Measurements from ENCODE around the gene ZNF326.

The ZNF326 gene

GRCh38 chr1:90074566-90074965, 79.7 kb downstream of the ZNF326 start:
- no peaks in the 10 kb centered on the region for H4K20me1 ChIP-seq (ENCODE audit: insufficient read depth, low read length)
- no peak overlapping the region for H3K9ac ChIP-seq (ENCODE audit: low read length)
- no peak for TF ChIP-seq EZH2 (IDR thresholded peaks at IDR 0.05; ENCODE audit: borderline replicate concordance, low read length)
- no peak for TF ChIP-seq CTCF (IDR thresholded peaks at IDR 0.05; ENCODE audit: low read length)
- H2AFZ ChIP-seq (ENCODE audit: low read length), result no peak overlapping the region
- H3F3A ChIP-seq (ENCODE audit: insufficient read depth, low read length), result no peaks in the 10 kb centered on the region
- H3K4me2 ChIP-seq (ENCODE audit: low read length), result no peak overlapping the region
- H3K4me1 ChIP-seq (ENCODE audit: insufficient read depth, low read length, severe bottlenecking), result no peaks in the 10 kb centered on the region
- no peaks in the 10 kb centered on the region for H3K9me3 ChIP-seq (ENCODE audit: low read length)
- H3K4me3 ChIP-seq (ENCODE audit: low read depth, low read length, poor library complexity, severe bottlenecking), result no peak overlapping the region
- no peaks in the 10 kb centered on the region for H3K36me3 ChIP-seq (ENCODE audit: insufficient read depth, low read length)
- H3K27me3 ChIP-seq (ENCODE audit: insufficient read depth, low read length), result no peaks in the 10 kb centered on the region
- H3K79me2 ChIP-seq (ENCODE audit: insufficient read depth, low read length), result no peaks in the 10 kb centered on the region
- H3K27ac ChIP-seq (ENCODE audit: low read depth, low read length, poor library complexity, severe bottlenecking), result no peak overlapping the region
- no peaks in the 10 kb centered on the region for H3K9me2 ChIP-seq (ENCODE audit: low read depth, low read length)

DNA sequence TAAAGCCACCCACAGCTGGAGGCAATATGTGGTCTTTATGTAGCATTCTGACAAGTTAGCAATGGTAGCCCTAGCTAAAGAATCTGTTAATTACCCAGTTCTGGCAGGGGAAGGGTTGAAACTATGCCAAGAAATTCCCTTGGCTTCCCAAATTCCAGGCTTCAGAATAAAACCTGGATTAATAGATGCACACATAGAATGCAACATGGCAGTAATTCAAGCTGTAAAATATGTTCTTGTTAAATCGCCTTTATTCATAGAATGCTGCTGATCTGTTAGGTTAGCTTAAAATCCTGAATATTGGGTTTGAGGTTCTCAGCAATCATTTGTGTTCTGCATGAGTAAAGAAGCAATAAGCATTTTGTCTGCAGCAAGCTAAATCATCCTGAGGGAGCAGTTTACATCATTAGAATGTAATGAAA, 80.1 kb downstream of the ZNF326 start:
- no peak overlapping the region for H3K9ac ChIP-seq (ENCODE audit: low read length)
- no peaks in the 10 kb centered on the region for H3K4me1 ChIP-seq (ENCODE audit: insufficient read depth, low read length, severe bottlenecking)
- H3K4me3 ChIP-seq (ENCODE audit: low read depth, low read length, poor library complexity, severe bottlenecking), result no peak overlapping the region
- no peaks in the 10 kb centered on the region for H3K27me3 ChIP-seq (ENCODE audit: insufficient read depth, low read length)
- no peaks in the 10 kb centered on the region for H3K79me2 ChIP-seq (ENCODE audit: insufficient read depth, low read length)
- H2AFZ ChIP-seq (ENCODE audit: low read length), result no peak overlapping the region
- H3K9me3 ChIP-seq (ENCODE audit: low read length), result no peaks in the 10 kb centered on the region
- no peak overlapping the region for H3K27ac ChIP-seq (ENCODE audit: low read depth, low read length, poor library complexity, severe bottlenecking)
- no peak for TF ChIP-seq CTCF (IDR thresholded peaks at IDR 0.05; ENCODE audit: low read length)
- TF ChIP-seq EZH2 (IDR thresholded peaks at IDR 0.05; ENCODE audit: borderline replicate concordance, low read length), result no peak
- H3F3A ChIP-seq (ENCODE audit: insufficient read depth, low read length), result no peaks in the 10 kb centered on the region
- no peaks in the 10 kb centered on the region for H3K9me2 ChIP-seq (ENCODE audit: low read depth, low read length)
- no peaks in the 10 kb centered on the region for H4K20me1 ChIP-seq (ENCODE audit: insufficient read depth, low read length)
- H3K36me3 ChIP-seq (ENCODE audit: insufficient read depth, low read length), result no peaks in the 10 kb centered on the region
- no peak overlapping the region for H3K4me2 ChIP-seq (ENCODE audit: low read length)

GRCh38 chr1:90083995-90084394, 89.1 kb downstream of the ZNF326 start:
- H3K36me3 ChIP-seq (ENCODE audit: insufficient read depth, low read length), result no peaks in the 10 kb centered on the region
- no peak overlapping the region for H3K27ac ChIP-seq (ENCODE audit: low read depth, low read length, poor library complexity, severe bottlenecking)
- H3K27me3 ChIP-seq (ENCODE audit: insufficient read depth, low read length), result 0 out of 2 replicates have a peak, but pooled peaks cover 4% of the 10 kb centered on the region
- no peaks in the 10 kb centered on the region for H3K79me2 ChIP-seq (ENCODE audit: insufficient read depth, low read length)
- H3K4me3 ChIP-seq (ENCODE audit: low read depth, low read length, poor library complexity, severe bottlenecking), result no peak overlapping the region
- H3K4me2 ChIP-seq (ENCODE audit: low read length), result no peak overlapping the region
- no peak overlapping the region for H2AFZ ChIP-seq (ENCODE audit: low read length)
- no peak for TF ChIP-seq EZH2 (IDR thresholded peaks at IDR 0.05; ENCODE audit: borderline replicate concordance, low read length)
- no peaks in the 10 kb centered on the region for H3K9me2 ChIP-seq (ENCODE audit: low read depth, low read length)
- no peaks in the 10 kb centered on the region for H4K20me1 ChIP-seq (ENCODE audit: insufficient read depth, low read length)
- H3K4me1 ChIP-seq (ENCODE audit: insufficient read depth, low read length, severe bottlenecking), result no peaks in the 10 kb centered on the region
- H3K9me3 ChIP-seq (ENCODE audit: low read length), result no peaks in the 10 kb centered on the region
- no peak overlapping the region for H3K9ac ChIP-seq (ENCODE audit: low read length)
- H3F3A ChIP-seq (ENCODE audit: insufficient read depth, low read length), result no peaks in the 10 kb centered on the region

Data from OCI-LY1 (cell line).